GM12892 (cell line): Measurements from ENCODE around the gene ABHD14A.
A peak's percentile ranks its signal among the peaks of the same experiment; 100 is the strongest.
"Not testable (repeated sequence)": the region's sequence is repeated elsewhere in the genome, so short reads cannot be mapped to it uniquely, and the experiment has no call there.

Source experiments
- DNase-seq: peaks from one replicate; pipeline ENCODE4 v3.0.0; 2011; ENCODE audit not compliant: insufficient read length
- FAIRE-seq: peaks from 2 replicates; lab custom pipeline; 2011; peaks lifted over from hg19 to GRCh38; lab: Jason Lieb, UNC
- POLR2A ChIP-seq: IDR thresholded peaks from 2 replicates; pipeline ENCODE4 v1.6.1; 2011; ENCODE audit warnings: low read depth, low read length, control low read depth
- POLR2AphosphoS5 ChIP-seq: IDR thresholded peaks from 2 replicates; pipeline ENCODE4 v1.6.1; 2011; ENCODE audit warnings: low read depth, low read length, control low read depth
- TAF1 ChIP-seq: IDR thresholded peaks from 2 replicates; pipeline ENCODE4 v1.6.1; 2011; ENCODE audit warnings: low read depth, mild to moderate bottlenecking, control low read depth, low read length, borderline replicate concordance

ABHD14A gene

GRCh38 chr3:51983578-51984268 is 8.9 kb downstream of the ABHD14A start:
- TF ChIP-seq POLR2A (no peak), POLR2AphosphoS5 (no peak), TAF1 (no peak)
- DNase-seq (no peak), FAIRE-seq (no peak)

GRCh38 chr3:51984269-51984647 is 9.4 kb downstream of the ABHD14A start:
- DNase-seq (no peak), FAIRE-seq (no peak)
- TF ChIP-seq POLR2A (no peak), POLR2AphosphoS5 (no peak)

GRCh38 chr3:51985063-51985462 is 10.2 kb downstream of the ABHD14A start:
- TF ChIP-seq POLR2AphosphoS5 (no peak), POLR2A (no peak), TAF1 (no peak)
- FAIRE-seq (no peak), DNase-seq (no peak)

DNA sequence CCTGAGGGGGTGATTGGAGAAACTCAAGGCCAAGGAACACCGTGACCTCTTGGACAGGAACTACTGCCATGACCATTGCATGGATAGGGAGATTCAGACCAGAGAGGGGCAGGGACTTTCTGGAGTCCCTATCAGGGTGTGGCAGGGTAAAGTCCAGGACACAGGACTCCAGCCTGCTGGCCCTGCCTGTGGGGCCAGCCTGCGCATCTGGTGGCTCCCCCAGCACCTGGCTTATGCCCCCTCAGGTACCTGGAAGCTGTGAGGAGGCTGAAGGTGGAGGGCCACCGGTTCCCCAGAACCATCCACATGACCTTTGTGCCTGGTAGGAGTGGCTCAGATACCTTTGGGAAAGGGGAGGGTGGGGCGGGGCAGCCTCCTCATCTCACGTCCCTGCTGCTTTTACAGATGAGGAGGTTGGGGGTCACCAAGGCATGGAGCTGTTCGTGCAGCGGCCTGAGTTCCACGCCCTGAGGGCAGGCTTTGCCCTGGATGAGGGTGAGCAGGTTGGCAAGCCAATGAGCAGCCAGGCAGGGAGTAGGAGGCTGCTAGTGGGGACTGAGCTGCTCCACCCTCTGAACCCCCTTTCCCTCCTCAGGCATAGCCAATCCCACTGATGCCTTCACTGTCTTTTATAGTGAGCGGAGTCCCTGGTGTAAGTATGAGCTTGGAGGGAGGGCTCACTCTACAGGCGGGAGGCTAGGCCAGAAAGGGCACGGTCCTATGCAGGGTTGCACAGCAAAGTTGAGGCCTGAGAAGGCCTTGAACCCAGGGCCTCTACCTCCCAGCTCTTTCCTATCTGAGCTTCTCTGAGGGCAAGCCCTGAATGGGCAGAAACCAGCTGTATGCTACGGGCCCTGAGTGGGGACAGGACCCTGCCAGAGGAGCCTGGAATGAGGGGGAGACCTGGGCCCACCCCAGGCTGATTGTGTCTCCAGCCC is 11.4 kb downstream of the ABHD14A start:
- DNase-seq (no peak), FAIRE-seq (no peak)
- TF ChIP-seq POLR2AphosphoS5 (no peak), TAF1 (no peak), POLR2A (no peak)

- DNase-seq = no peak
- no peak for FAIRE-seq
- no peak for TF ChIP-seq POLR2AphosphoS5
- TF ChIP-seq POLR2A = no peak
- no peak for TF ChIP-seq TAF1
Observed at GRCh38 chr3:51987568-51987967, 12.7 kb downstream of the ABHD14A start.

DNA sequence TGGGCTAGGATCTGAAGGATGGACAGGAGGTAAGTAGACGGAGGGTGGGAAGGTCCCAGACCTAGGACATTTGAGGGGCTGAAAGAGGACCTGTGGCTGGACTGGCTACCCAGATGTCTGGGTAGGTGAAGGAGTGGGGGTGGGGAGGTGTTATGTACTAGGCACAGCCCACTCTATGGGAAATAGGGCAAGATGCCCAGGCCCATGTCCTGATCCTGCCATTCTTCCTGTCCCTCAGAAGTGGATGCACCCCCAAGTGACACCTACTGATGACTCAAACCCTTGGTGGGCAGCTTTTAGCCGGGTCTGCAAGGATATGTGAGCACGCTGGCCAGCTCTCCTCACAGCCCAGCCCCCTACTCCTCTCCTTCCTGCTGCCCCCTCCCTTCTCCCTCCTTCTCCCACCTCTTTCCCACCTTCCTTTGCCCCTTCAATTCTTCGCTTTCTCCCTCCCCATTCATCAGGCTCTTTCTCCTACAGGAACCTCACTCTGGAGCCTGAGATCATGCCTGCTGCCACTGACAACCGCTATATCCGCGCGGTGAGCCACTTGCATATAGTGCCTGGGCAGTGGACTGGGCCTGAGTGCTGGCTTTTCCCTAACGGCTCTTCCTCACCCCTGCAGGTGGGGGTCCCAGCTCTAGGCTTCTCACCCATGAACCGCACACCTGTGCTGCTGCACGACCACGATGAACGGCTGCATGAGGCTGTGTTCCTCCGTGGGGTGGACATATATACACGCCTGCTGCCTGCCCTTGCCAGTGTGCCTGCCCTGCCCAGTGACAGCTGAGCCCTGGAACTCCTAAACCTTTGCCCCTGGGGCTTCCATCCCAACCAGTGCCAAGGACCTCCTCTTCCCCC is 13.7 kb downstream of the ABHD14A start:
- FAIRE-seq (no peak), DNase-seq (no peak)
- TF ChIP-seq TAF1 (no peak), POLR2A (no peak; the same call in 1 of the 2 replicates), POLR2AphosphoS5 (no peak)

- DNase-seq, FAIRE-seq: not testable (repeated sequence)
Observed at GRCh38 chr3:51990501-51990971, 15.7 kb downstream of the ABHD14A start.

GRCh38 chr3:51992017-51992682 is 17.3 kb downstream of the ABHD14A start:
- peak; percentile 77; the same call in 1 of the 2 replicates for TF ChIP-seq POLR2AphosphoS5
- no peak for TF ChIP-seq TAF1
- peak; percentile 76; the same call in 1 of the 2 replicates for TF ChIP-seq POLR2A
- FAIRE-seq (no peak), DNase-seq (no peak)

DNA sequence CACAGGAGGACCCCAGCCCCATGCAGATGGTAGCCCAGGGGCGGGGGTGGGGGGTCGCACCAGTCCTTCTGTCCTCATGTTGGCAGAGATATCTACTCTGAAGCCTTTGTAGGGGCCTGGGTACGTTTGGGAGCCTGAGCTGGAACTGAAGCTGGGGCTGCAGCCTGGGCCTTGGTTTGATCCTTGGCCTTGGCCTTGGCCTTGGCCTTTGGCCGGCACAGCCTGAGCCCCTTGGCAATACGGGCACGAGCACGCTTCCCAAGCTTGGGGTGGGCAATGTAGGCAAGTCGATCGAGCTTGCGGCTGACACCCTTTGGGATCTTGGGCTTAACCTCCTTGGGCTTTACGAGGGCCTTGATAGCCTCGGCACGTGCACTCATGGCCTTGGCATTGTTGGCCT is 18.8 kb downstream of the ABHD14A start:
- not testable (repeated sequence) for FAIRE-seq, DNase-seq

DNA sequence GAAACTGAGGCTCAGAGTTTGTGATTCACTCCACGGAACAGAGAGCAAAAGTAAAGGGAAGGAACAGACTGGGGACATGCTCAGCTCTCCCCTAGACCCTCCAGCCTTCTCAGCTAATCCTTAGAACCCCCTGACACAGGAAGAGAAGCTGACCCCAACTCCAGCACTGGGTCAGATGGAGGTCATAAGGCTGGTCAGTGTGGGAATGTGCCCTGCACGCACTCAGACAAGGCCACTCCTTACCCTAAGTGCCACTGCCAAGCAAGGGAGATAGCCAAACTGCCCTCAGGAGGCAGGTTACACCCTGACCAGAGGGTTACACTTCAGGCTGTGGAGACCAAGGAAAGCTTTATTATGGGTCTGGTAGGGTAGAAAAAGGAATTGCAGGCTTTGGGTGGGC is 19.7 kb downstream of the ABHD14A start:
- FAIRE-seq (no peak), DNase-seq (no peak)
- TF ChIP-seq POLR2A (peak; percentile 40; the same call in 1 of the 2 replicates), POLR2AphosphoS5 (0 out of 2 replicates have a peak, but pooled peaks have one; percentile 41), TAF1 (no peak)

- FAIRE-seq = peak; percentile 98
- DNase-seq = peak; percentile 92
- peak; percentile 100 for TF ChIP-seq TAF1
- peak; percentile 99 for TF ChIP-seq POLR2A
- peak; percentile 98 for TF ChIP-seq POLR2AphosphoS5
Observed at GRCh38 chr3:51995346-51996163, 20.7 kb downstream of the ABHD14A start, which contains the start of gene RPL29. Gene RPL29, minus strand, starts transcription at chr3:51995895. Its CDS starts 434 bp downstream, at chr3:51995461.
